Stimulated activated CD4-positive, alpha-beta T cell treated with anti-CD3 and anti-CD28 coated beads, Interleukin-4, amount 100 ng/mL, for 4 hours (primary cell): ENCODE measurements around the gene ARHGAP8.

Experiments used
- DNase-seq, 2 experiments: peaks; one replicate each; pipeline ENCODE4 v3.0.0-alpha.2; 2020

The ARHGAP8 gene

GRCh38 chr22:44752285-44753188, at the start of gene ARHGAP8:
Gene ARHGAP8 (plus strand): TSS chr22:44752575. CDS start chr22:44786528, 33,953 bp downstream.
- DNase-seq, result no peak

GRCh38 chr22:44703255-44703870, 49.0 kb upstream of the ARHGAP8 start:
- no peak for DNase-seq

- no peak for DNase-seq
These were observed 48.0 kb upstream of the ARHGAP8 start for GRCh38 chr22:44704159-44705021.

GRCh38 chr22:44705022-44705297, 47.4 kb upstream of the ARHGAP8 start:
- no peak for DNase-seq

- no peak for DNase-seq
These were observed 45.9 kb upstream of the ARHGAP8 start for GRCh38 chr22:44706488-44706887.

- DNase-seq, result no peak
These were observed 45.2 kb upstream of the ARHGAP8 start for GRCh38 chr22:44707178-44707577.

GRCh38 chr22:44707752-44708151, 44.6 kb upstream of the ARHGAP8 start:
- DNase-seq, result no peak

GRCh38 chr22:44709881-44710392, 42.4 kb upstream of the ARHGAP8 start:
- DNase-seq, result no peak

- no peak for DNase-seq
These were observed 41.7 kb upstream of the ARHGAP8 start for GRCh38 chr22:44710474-44711240.

- DNase-seq, result no peak
These were observed 41.2 kb upstream of the ARHGAP8 start for GRCh38 chr22:44711241-44711560.

GRCh38 chr22:44711690-44712555, 40.5 kb upstream of the ARHGAP8 start:
- no peak for DNase-seq

- DNase-seq, result no peak
These were observed 39.4 kb upstream of the ARHGAP8 start for GRCh38 chr22:44712962-44713361.

- DNase-seq, result no peak
These were observed 37.5 kb upstream of the ARHGAP8 start for GRCh38 chr22:44714703-44715350.

- DNase-seq, result no peak
These were observed 34.0 kb upstream of the ARHGAP8 start for GRCh38 chr22:44718418-44718817.

GRCh38 chr22:44719586-44720368, 32.6 kb upstream of the ARHGAP8 start:
- no peak for DNase-seq

GRCh38 chr22:44721213-44721612, 31.2 kb upstream of the ARHGAP8 start:
- DNase-seq, result no peak

GRCh38 chr22:44722611-44723010, 29.8 kb upstream of the ARHGAP8 start:
- DNase-seq, result no peak

- DNase-seq, result no peak
These were observed 28.6 kb upstream of the ARHGAP8 start for GRCh38 chr22:44723801-44724200.

- DNase-seq, result no peak
These were observed 28.0 kb upstream of the ARHGAP8 start for GRCh38 chr22:44724416-44724815.

- DNase-seq, result no peak
These were observed 27.5 kb upstream of the ARHGAP8 start for GRCh38 chr22:44724859-44725258.
